RWPE2 (cell line): ENCODE data around the gene MRFAP1L1.
"Not testable (repeated sequence)": the region's sequence is repeated elsewhere in the genome, so short reads cannot be mapped to it uniquely, and the experiment has no call there.

Experiments used
- ATAC-seq: fragments of 200-7000 bp; cut with Tn5 transposase; 3 replicates; pipeline ENCODE4 v1.9.1; 2021; ENCODE audit warnings: low read depth
- DNase-seq: peaks from one replicate; pipeline ENCODE4 v3.0.0-alpha.2; 2020; ENCODE audit warnings: low spot score
- H3K27ac ChIP-seq: fragments of 450-650 bp; 2 replicates; pipeline ENCODE4 v1.5.1; 2017; ENCODE audit warnings: mild to moderate bottlenecking; ENCODE audit not compliant: poor library complexity, severe bottlenecking
- H3K27me3 ChIP-seq: fragments of 250-450 bp; sonication (Bioruptor Pico); 2 replicates; pipeline ENCODE4 v1.5.1; 2021; ENCODE audit warnings: mild to moderate bottlenecking, moderate library complexity; ENCODE audit not compliant: insufficient read depth, poor library complexity, severe bottlenecking
- H3K36me3 ChIP-seq: fragments of 250-450 bp; sonication (Bioruptor Pico); 2 replicates; pipeline ENCODE4 v1.5.1; 2020; ENCODE audit warnings: low read depth, mild to moderate bottlenecking, moderate library complexity
- H3K4me1 ChIP-seq: fragments of 250-450 bp; sonication (Bioruptor Pico); 2 replicates; pipeline ENCODE4 v1.5.1; 2021; ENCODE audit warnings: mild to moderate bottlenecking, moderate library complexity; ENCODE audit not compliant: insufficient read depth, poor library complexity, severe bottlenecking
- H3K4me3 ChIP-seq: fragments of 250-450 bp; sonication (Bioruptor Pico); 2 replicates; pipeline ENCODE4 v1.5.1; 2021; ENCODE audit warnings: mild to moderate bottlenecking, moderate library complexity; ENCODE audit not compliant: severe bottlenecking
- H3K9me3 ChIP-seq: fragments of 250-450 bp; sonication (Bioruptor Pico); 2 replicates; pipeline ENCODE4 v1.5.1; 2021; ENCODE audit warnings: mild to moderate bottlenecking, moderate library complexity; ENCODE audit not compliant: severe bottlenecking
- TF ChIP-seq, protein P1 (sequence below): fragments of 450-650 bp; IDR thresholded peaks from one replicate; pipeline ENCODE4 v1.5.1; 2017; ENCODE audit warnings: mild to moderate bottlenecking, moderate library complexity; ENCODE audit not compliant: poor library complexity, severe bottlenecking

The MRFAP1L1 gene

DNA sequence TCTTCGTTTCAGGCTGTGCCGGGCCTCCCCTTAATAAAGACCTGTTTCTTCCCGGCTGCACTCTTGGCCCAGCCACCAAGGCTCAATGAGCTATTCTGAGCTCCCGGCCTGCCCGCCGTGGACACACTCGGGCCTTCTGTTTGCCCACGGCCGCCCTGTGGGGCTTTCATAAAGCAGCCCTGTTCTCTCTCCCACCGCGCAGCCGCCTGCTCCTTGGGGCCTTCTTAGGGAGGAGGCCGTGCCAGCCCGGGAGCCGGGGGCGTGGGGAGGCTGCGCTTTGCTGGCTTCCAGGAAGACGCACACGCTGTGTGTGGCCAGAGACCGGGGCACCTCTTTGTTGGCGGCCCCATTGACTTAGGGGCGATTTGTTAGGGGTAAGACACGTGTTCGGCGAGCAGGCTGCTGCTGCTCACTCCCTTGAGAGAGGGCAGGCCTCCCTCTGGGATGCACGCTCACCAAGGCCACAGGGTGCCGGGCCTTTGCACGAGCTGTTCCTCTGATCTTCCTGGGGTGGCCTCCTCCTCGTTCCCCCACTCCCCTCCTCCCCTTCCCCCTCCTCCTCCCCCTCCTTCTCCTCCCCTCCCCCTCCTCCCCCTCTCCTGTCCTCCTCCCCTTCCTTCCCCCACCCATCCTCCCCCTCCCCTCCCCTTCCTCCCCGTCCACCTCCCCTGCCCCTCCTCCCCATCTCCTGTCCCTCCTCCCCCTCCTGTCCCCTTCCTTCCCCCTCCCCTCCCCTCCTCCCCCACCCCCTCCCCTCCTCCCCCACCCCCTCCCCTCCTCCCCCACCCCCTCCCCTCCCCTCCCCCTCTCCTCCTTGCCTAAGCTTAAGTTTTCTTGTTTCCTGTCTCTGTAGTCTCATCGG, 17.6 kb upstream of the MRFAP1L1 start:
- TF ChIP-seq, protein P1, sequence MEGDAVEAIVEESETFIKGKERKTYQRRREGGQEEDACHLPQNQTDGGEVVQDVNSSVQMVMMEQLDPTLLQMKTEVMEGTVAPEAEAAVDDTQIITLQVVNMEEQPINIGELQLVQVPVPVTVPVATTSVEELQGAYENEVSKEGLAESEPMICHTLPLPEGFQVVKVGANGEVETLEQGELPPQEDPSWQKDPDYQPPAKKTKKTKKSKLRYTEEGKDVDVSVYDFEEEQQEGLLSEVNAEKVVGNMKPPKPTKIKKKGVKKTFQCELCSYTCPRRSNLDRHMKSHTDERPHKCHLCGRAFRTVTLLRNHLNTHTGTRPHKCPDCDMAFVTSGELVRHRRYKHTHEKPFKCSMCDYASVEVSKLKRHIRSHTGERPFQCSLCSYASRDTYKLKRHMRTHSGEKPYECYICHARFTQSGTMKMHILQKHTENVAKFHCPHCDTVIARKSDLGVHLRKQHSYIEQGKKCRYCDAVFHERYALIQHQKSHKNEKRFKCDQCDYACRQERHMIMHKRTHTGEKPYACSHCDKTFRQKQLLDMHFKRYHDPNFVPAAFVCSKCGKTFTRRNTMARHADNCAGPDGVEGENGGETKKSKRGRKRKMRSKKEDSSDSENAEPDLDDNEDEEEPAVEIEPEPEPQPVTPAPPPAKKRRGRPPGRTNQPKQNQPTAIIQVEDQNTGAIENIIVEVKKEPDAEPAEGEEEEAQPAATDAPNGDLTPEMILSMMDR: no peak
- Histone ChIP-seq H3K4me3 (no peak overlapping the region), H3K36me3 (no peaks in the 10 kb centered on the region), H3K27me3 (no peaks in the 10 kb centered on the region), H3K27ac (no peak overlapping the region), H3K9me3 (no peaks in the 10 kb centered on the region), H3K4me1 (peaks cover 1% of the 10 kb centered on the region)
- no peak for DNase-seq
- no peak for ATAC-seq

DNA sequence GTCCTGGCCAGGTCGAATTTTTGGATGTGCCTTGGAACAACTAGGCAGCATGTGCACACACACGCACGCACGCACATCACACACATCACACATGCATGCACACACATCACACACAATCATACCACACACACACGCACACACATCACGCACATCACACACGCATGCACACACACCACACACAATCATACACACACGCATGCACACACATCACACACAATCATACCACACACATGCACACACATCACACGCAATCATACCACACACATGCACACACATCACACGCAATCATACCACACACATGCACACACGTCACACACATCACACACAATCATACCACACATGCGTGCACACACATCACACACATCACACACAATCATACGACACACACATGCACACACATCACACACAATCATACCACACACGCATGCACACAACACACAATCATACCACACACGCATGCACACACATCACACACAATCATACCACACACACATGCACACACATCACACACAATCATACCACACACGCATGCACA, 15.8 kb upstream of the MRFAP1L1 start:
- H3K27me3 ChIP-seq, DNase-seq, H3K4me3 ChIP-seq, H3K4me1 ChIP-seq, H3K9me3 ChIP-seq, H3K27ac ChIP-seq, ATAC-seq, H3K36me3 ChIP-seq: not testable (repeated sequence)

DNA sequence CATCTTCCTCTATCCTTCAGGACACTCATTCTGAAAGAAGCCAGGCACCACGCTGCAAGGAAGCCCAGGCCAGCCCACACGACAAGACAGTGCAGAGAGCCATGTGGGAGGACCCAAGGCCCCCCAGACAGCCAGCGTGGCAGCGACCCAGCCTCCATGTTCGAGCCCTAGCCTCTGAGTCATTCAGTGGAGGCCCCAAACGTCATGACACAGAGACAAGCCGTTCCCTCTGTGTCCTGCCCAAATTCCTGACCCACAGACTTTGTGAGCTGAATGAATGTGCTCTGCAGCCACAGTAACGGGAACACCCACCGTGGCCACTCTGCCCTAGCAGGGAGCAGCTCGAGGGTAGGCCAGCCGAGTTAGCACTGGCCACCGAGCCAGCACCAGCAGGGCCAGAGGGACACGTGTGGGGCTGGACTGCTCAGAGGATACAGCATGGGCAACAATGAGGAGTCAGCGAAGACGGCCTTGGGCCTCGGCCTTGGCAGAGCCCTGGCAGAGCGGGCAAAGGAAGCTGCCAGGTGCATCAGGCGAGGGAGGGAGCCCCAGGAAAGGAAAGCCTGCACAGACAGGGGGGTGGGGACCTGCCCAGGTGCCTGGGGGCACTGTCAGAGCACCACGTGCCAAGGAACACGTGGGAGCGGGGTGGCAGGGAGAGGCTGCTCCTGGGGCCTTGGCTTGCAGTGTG, 14.9 kb upstream of the MRFAP1L1 start:
- H3K9me3 ChIP-seq: no peaks in the 10 kb centered on the region
- ATAC-seq: no peak
- no peaks in the 10 kb centered on the region for H3K4me1 ChIP-seq
- no peak overlapping the region for H3K4me3 ChIP-seq
- H3K27ac ChIP-seq: no peak overlapping the region
- no peaks in the 10 kb centered on the region for H3K36me3 ChIP-seq
- TF ChIP-seq, protein P1: no peak
- DNase-seq: no peak
- no peaks in the 10 kb centered on the region for H3K27me3 ChIP-seq

DNA sequence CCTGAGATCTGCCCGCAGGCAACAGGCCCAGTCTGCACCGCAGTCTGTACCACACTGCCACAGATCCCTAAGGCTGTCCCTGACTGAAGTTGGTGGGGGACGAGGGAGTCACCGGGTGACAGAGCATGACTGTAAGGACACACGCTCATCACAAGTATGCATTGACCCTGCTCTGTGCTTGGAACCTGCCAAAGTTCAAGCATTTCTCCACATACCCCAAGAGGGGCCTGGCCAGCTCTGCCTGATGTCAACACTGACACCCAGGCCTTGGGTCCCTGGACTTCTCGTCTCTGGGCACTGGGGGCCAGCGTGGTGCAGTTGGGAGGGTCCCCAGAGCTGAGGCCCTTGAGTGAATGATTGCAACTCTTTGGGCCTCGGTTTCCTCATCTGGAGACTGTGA, 14.2 kb upstream of the MRFAP1L1 start:
- ATAC-seq (no peak), DNase-seq (no peak)
- H3K27me3 ChIP-seq: no peaks in the 10 kb centered on the region
- H3K4me3 ChIP-seq: no peak overlapping the region
- H3K36me3 ChIP-seq: no peaks in the 10 kb centered on the region
- no peaks in the 10 kb centered on the region for H3K9me3 ChIP-seq
- H3K4me1 ChIP-seq: no peaks in the 10 kb centered on the region
- TF ChIP-seq, protein P1: no peak
- H3K27ac ChIP-seq: no peak overlapping the region

DNA sequence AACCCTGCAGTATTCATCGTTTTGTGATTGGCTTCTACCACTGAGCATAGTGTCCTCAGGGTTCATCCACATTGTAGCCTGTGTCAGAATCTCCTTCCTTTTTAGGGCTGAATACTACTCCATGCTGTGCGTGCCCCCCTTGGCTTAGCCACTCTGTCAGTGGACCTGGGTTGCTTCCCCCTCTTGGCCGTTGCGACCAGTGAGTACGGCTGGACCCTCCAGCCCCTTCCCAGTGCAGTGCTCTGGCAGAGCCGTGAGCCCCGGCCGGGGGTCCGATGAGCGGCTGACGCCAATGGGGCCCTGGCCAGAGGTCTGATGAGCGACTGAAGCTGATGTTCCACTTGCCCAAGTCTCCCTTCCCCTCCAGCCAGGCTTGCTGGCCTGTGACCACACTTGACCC, 13.2 kb upstream of the MRFAP1L1 start:
- TF ChIP-seq, protein P1: no peak
- DNase-seq (no peak), ATAC-seq (no peak)
- H3K4me1 ChIP-seq: no peaks in the 10 kb centered on the region
- H3K27ac ChIP-seq: no peak overlapping the region
- H3K9me3 ChIP-seq: no peaks in the 10 kb centered on the region
- no peaks in the 10 kb centered on the region for H3K27me3 ChIP-seq
- no peak overlapping the region for H3K4me3 ChIP-seq
- H3K36me3 ChIP-seq: peaks cover 5% of the 10 kb centered on the region; the same call in 1 of the 2 replicates
